Stimulated activated CD4-positive, alpha-beta T cell treated with anti-CD3 and anti-CD28 coated beads, Interleukin-12 subunit alpha, Interleukin-12 subunit beta, amount 100 ng/mL, for 4 hours (primary cell): ENCODE measurements around the gene ABCA7.

ENCODE experiments used
- DNase-seq: peaks from one replicate; pipeline ENCODE4 v3.0.0-alpha.2; 2020

ABCA7 gene

GRCh38 chr19:1091544-1092175 lies 51.8 kb downstream of the ABCA7 start:
- no peak for DNase-seq

- no peak for DNase-seq
These were observed 53.4 kb downstream of the ABCA7 start for GRCh38 chr19:1093330-1093729.

- DNase-seq: no peak
These were observed 54.1 kb downstream of the ABCA7 start for GRCh38 chr19:1093811-1094553.

GRCh38 chr19:1094655-1094977 lies 54.7 kb downstream of the ABCA7 start:
- DNase-seq: no peak

- peak; percentile 98 for DNase-seq
These were observed 55.2 kb downstream of the ABCA7 start, which contains the start of gene POLR2E for GRCh38 chr19:1094978-1095701. POLR2E (minus strand) TSS chr19:1095375; CDS start chr19:1095315, 60 bp downstream.

GRCh38 chr19:1097810-1098176 lies 57.9 kb downstream of the ABCA7 start:
- DNase-seq: no peak

- DNase-seq: no peak
These were observed 58.5 kb downstream of the ABCA7 start for GRCh38 chr19:1098177-1099051.

- no peak for DNase-seq
These were observed 61.4 kb downstream of the ABCA7 start for GRCh38 chr19:1101337-1101698.

- DNase-seq: no peak
These were observed 62.7 kb downstream of the ABCA7 start for GRCh38 chr19:1102407-1103131.

- DNase-seq: no peak
These were observed 63.3 kb downstream of the ABCA7 start for GRCh38 chr19:1103132-1103707.

- DNase-seq: peak; percentile 98
These were observed 63.9 kb downstream of the ABCA7 start, which contains the start of gene GPX4 for GRCh38 chr19:1103708-1104310. GPX4 (plus strand) TSS chr19:1103994; CDS start chr19:1104044, 50 bp downstream.

GRCh38 chr19:1104311-1105007 lies 64.6 kb downstream of the ABCA7 start:
- peak; percentile 66 for DNase-seq

- no peak for DNase-seq
These were observed 65.3 kb downstream of the ABCA7 start for GRCh38 chr19:1105008-1105872.

GRCh38 chr19:1105873-1106840 lies 66.2 kb downstream of the ABCA7 start:
- no peak for DNase-seq

- DNase-seq: no peak
These were observed 67.1 kb downstream of the ABCA7 start for GRCh38 chr19:1106841-1107660.

- no peak for DNase-seq
These were observed 67.9 kb downstream of the ABCA7 start for GRCh38 chr19:1107661-1108261.
